ENCODE measurements around the gene TTK. TPM values are rescaled to one million over a fixed set of nuclear protein-coding genes. Genes with fewer than 3 reads are reported as not detected.

The TTK gene
- 1.3 TPM for total RNA-seq

DNA sequence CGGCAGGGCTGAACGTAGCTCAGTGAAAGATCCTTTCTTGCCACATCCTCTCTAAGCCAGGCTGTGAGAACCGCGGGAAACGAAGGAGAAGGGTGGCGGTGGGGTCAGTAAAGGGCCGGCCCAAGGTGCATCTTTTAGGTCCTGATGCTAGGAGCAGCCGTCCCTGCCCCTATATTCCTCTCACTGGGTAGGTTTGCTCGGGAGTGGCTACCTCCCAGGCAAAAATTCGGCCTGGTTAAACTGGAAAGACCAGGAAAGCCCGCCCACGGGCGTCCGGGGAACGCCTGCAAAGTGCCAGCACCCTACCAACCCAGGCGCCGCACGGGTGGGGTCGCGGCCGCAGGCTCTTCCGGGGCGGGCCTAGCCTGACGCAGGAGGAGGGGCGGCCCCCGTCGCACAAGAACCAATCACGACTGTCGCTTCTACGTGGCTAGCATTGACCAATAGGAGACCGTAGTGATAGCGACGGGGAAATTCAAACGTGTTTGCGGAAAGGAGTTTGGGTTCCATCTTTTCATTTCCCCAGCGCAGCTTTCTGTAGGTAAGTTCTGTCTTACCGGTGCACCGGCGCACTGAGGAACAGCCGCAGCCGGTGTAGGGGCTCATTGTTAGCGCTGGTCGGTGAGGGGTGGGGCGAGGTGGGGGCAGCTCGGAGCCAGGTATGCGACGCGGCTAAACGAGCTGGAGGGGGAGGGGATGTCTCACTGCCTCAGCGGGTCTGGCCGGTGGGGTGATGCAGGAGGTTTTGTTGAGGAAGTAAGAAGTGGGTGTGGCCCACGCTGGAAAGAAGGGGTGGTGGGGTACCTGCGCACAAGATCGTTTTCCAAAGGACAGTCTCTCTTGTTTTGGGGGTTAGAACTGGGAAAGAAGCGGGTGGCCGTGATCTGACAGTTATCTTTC, at the start of gene TTK:
Gene TTK, plus strand, starts transcription at position 477 of the 900 bp plus-strand sequence. CDS start 1,195 bp downstream, outside the sequence.
- DNase-seq (ENCODE audit: low read depth in 2 of 3, low spot score in 2 of 3) = peak; percentile 78 to 96 (median 91)

DNA sequence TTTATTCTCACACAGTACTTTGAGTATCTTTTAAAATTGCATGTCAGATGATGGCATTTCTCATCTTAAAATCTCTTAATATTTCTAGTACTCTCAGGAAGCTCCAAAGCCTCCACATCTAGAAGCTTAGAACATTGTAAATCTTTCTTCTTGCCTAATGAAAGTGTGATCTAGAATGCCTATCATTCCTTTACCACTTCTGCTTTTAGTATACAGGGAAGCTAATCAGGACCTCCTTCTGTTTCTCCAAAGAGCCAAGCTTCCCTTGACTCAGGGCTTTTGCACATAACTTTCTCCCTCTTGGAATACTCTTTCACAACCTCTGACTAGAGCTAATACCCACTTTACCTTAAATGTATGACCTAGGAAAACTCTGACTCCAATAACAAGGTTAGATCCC, 49.6 kb upstream of the TTK start:
- DNase-seq (ENCODE audit: low read depth in 2 of 3, low spot score in 2 of 3) = peak in 1 of 3 donors; percentile 5

DNA sequence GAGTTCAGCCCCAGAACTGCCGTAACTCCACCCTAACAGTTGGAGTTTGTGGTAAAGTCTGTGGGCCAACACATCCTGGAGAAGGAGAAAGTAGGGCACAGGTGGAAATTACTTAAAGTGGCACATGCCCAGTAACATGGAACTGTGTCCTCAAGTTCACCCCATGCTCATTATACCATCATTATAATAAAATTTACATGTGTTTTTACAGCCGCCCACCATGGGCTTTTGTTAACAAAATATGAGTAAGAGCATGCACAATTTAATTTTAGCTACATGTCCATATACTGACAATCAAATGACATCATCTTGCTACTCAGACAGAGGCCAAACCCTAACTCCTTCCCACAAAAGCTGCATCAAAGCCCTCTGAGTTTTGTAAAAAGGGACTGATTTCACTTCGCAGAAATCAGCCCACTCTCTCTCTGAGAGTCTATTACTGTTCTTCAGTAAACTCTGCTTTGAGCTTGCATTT, 39.8 kb upstream of the TTK start:
- DNase-seq (ENCODE audit: low read depth in 2 of 3, low spot score in 2 of 3) = no peak

DNA sequence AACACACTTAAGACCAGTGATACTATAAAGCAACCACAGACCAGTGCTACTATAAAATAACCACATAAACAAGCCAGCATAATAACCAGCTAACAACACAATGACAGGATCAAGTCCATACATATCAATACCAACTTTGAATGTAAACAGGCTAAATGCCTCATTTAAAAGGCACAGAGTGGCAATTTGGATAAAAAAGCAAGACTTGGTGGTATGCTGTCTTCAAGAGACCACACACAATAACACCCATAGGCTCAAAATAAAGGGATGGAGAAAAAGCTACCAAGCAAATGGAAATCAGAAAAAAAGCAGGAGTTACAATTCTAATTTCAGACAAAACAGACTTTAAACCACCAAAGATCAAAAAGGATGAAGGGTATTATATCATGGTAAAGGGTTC, 37.3 kb upstream of the TTK start:
- no peak for DNase-seq (ENCODE audit: low read depth in 2 of 3, low spot score in 2 of 3)

DNA sequence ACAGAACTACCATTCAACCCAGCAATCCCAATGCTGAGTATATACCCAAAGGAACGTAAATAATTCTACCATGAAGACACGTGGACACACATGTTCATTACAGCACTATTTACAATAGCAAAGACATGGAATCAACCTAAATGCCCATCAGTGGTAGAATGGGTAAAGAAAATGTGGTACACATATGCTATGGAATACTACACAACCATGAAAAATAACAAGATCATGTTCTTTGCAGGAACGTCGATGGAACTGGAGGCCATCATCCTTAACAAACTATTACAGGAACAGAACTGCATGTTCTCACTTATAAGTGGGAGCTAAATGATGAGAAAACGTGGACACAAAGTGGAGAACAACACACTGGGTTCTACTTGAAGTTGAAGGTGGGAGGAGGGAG, 34.7 kb upstream of the TTK start:
- DNase-seq (ENCODE audit: low read depth in 2 of 3, low spot score in 2 of 3) = no peak

DNA sequence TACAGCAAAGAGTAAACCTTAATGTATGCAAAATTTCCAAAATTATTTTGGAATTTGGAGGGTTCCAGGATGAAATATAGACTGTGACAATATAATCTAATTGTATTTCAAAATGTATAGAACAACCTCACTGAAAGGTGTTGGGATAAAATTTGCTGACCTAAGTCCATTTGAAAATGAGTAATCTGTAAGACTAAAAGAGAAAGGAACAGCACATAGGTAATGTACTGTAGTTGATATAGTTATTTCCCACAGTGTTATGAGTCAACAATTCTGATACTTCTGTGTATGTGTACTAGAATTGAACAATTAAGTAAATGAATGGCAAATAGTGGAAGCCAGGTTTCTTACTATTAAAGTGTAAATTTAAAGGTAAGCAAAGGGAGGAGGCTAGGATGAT, 33.3 kb upstream of the TTK start:
- no peak for DNase-seq (ENCODE audit: low read depth in 2 of 3, low spot score in 2 of 3)

DNA sequence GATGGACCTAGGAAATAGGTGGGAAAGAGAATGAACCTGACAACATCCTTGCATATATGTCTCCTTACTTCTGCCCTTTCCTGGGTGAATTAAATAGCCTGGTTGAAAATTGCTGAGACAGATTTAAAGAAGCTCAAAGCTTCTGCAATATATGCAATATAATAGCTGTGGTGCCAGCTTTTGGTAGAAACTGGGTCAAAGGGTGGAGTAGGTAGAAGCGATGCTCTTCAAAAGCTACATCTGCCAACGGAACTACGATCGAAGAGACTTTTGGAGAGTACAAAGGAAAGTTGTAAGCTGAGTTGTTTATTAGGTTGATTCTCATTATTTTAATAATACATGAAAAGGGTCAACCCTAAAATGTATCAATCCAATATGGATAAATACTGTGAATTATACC, 22.8 kb upstream of the TTK start:
- no peak for DNase-seq (ENCODE audit: low read depth in 2 of 3, low spot score in 2 of 3)

DNA sequence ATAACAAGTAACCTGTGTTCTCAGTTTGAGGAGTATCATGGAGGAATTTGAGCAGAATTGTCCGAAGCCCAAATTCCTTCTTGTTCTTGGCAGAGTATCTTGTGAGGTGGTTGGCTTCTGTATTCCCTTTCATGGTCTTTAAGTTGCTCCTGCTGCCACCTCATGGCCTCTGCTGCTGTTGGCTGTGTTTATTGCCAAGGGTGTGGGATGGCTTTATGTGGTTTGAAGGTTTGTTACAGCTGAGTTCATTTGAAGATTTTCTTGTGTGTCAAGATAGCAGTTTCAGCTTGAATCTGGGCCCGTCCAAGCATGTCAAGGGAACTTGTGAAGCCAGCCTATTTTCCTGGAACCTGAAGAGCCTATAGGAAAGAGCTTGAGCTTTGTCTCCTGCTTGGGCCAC, 20.2 kb upstream of the TTK start:
- no peak for DNase-seq (ENCODE audit: low read depth in 2 of 3, low spot score in 2 of 3)

DNA sequence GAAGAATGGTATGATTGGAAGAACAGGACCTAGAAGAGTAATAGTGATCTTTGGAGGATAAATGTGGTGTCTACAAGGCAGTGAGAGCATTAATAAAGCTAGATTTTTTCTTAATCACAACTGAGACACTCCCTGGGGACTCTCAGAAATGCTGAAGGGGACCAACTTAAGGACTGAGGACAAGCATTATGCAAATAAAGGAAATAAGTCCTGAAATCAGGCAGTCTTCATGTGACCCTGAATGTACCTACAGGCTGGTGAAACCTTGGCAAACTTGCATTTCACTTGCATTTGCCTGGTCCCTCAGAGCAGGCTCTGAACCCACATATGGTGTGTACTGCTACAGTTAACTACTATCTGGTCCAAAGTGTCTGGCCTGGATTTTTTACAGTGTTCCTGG, 19.3 kb upstream of the TTK start:
- DNase-seq (ENCODE audit: low read depth in 2 of 3, low spot score in 2 of 3) = no peak

DNA sequence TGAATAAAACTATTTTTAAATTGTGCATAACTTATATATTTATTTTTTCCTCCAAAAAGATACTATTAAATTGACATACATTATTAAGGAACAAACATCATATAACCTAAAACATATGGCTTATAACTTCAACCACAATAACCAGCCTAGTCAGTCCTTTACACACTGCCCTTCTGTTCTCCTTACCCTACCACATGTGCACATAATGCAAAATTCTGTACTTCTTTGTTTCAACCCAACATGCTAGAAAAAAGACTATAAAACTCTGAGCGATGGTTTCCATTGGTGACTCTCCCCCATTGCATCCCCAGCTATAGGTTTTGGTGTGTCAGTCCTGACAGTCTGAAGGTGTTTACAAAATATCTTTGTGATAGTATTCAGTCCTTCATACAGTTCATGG, 14.8 kb upstream of the TTK start:
- no peak for DNase-seq (ENCODE audit: low read depth in 2 of 3, low spot score in 2 of 3)

DNA sequence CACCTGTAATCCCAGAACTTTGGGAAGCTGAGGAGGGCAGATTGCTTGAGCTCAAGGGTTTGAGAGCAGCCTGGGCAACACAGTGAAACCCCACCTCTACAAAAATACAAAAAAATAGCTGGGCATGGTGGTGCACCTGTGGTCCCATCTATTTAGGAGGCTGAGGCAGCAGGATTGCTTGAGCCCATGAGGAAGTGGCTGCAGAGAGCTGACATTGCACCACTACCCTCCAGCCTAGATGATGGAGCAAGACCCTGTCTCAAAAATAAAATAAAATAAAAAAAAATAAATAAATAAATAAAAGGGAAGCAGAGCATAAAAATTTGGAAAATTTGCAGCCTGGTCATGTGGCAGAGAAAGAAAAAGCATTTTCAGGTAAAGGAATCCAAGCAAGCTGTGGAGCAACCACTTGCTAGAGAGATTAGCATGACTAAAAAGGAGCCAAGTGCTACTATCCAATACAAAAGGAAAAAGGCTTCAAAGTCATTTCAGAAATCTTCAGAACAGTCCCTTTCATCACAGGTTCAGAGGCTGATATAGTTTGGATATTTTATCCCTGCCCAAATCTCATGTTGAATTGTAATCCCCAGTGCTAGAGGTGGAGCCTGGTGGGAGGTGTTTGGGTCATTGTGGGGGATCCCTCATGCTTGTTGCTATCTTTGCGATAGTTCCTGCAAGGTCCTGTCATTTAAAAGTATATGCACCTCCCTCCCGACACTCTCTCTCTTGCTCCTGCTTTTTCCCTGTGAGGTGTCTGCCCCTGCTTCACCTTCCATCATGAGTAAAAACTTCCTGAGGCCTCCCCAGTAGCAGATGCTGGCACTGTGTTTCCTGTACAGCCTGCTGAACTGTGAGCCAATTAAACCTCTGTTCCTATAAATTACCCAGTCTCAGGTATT, 11.2 kb upstream of the TTK start:
- no peak for DNase-seq (ENCODE audit: low read depth in 2 of 3, low spot score in 2 of 3)

DNA sequence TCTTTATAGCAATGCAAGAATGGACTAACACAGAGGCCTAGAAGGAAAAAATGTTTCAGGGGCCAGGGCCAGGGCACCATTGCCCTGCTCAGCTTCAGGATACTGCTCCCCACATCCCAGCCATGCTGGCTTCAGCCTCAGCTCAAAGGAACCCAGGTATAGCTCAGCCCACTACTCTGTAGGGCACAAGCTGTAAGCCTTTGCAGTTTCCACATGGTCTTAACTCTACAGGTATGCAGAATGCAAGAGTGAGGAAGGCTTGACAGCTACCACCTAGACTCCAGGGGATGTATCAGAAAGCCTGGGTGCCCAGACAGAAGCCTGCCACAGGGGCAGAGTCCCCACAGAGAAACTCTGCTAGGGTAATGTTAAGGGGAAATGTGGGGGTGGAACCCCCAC, 10.5 kb upstream of the TTK start:
- DNase-seq (ENCODE audit: low read depth in 2 of 3, low spot score in 2 of 3) = no peak

DNA sequence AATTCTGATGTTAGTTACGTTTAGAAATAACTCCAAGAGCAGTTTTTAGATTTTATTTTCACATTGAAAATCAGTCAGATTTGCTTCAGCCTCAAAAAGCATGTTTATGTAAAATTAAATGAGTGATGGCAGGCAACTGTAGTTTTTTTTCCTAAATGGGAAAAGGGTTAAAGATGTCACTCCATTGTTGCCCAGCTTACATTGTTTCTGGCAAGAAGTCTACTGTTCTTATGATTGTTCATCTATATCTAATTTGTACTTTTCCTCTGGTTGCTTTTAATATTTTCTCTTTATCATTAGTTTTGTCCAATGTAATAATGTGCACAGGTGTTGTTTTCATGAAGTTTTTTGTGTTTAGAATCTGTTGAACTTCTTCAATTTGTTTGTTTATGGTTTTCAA, 6.7 kb upstream of the TTK start:
- DNase-seq (ENCODE audit: low read depth in 2 of 3, low spot score in 2 of 3) = no peak

DNA sequence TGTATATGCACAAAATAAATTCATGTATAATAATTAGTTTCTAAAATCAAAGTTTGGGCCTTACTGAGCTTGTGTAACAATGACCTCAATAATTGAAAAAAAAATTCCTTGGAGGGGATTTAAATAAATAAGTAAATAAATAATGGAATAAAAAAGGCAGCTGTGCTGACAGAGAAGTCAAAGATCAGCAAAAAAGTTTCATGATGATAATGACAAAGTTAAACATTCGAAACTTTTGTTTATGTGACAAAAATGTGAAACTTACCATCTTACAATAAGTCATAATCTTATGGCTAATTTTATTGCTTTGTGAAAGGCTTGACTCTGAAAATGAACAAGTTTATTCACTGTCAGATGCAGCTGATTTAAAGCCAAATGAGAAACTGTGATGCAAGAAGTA, 3.1 kb upstream of the TTK start:
- no peak for DNase-seq (ENCODE audit: low read depth in 2 of 3, low spot score in 2 of 3)

DNA sequence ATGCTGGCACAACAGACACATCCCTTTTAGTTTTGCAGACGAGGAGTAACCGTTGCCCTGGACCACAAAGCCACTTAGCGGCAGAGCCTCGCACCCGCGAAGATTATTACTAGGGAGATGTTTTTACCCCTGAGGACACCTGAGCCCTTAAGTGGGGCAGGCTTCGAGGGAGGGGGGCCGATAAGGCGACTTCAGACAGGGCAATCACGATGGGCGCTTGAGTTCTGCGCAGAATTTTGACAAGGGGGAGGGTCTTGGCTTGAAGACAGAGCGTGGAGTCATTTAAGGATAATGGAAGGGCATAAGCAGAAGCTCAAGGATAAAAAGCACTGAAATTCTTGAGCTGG, 650 bp upstream of the TTK start:
- DNase-seq (ENCODE audit: low read depth in 2 of 3, low spot score in 2 of 3) = peak in 2 of 3 donors; percentile 26 to 72

DNA sequence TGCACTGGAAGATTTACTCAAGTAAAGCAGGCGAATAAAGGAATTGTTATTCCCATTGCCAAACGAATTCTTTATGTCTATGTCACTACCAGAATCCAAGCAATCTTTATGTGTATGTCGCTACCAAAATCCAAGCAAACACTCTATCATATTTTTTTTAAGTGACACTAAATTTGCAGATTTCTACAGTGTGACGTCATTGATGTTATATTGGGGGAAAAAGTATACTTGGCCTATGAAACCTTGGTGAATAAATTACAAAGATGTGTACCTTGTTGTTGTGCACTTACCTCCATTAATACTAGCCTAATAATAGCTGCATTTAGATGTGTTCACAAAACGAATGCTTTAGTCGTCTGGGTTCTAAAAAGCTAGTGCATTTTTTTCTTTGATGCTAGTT, 957 bp downstream of the TTK start:
- DNase-seq (ENCODE audit: low read depth in 2 of 3, low spot score in 2 of 3) = no peak

DNA sequence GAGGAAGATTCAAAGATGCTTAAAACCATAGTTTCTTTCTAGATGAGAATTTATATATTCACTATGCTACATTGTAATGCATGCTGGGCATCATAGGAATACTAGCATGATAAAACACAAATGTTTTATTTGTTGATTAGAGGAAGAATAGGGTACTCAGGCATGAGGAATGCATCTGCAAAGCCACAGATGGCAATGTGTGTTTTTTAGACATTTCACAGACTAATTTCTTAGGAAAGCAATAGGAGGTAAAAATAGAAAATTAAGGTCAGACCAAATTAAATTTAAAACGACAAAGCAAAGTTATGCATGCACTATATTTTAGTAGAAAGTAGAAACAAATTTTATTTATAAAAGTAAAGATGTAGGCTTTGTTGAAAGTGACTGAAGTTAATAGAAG, 2.1 kb downstream of the TTK start:
- DNase-seq (ENCODE audit: low read depth in 2 of 3, low spot score in 2 of 3) = no peak

DNA sequence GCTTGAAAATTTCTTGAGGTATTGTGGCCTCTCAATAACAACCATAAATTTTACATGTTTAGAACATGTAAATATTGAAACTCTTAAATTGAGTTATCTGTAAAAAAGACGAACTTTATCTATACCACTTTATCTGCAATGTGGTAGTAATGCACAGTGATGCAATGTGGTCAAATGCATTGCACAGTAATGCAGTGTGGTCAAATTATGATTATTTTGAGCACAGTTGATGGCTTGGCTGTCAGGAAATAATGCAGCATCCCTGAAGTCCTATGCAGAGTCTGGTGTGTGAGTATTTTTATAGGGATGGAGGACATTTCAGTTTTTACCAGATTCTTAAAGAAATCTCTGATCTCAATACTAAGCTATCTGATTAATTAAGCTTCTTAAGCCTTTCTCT, 5.1 kb downstream of the TTK start:
- DNase-seq (ENCODE audit: low read depth in 2 of 3, low spot score in 2 of 3) = no peak

DNA sequence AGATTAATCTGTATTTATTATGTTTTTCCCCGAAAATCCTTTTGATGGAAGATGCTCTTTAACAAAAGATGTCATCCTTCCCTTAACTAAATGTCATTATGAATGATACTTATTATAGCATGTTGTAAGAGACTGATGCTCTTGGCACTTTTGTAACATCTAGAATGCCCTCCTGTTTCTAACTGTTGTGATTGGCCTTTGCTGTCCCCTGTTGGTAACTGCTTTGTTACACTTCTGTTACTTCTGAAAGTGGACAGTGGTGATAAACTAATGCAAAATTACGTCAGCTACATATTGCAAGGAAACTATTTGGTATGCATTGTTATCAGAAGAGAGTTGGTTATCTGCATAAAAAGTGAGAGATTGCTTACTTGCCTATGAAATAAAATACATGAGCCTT, 5.8 kb downstream of the TTK start:
- DNase-seq (ENCODE audit: low read depth in 2 of 3, low spot score in 2 of 3) = no peak

DNA sequence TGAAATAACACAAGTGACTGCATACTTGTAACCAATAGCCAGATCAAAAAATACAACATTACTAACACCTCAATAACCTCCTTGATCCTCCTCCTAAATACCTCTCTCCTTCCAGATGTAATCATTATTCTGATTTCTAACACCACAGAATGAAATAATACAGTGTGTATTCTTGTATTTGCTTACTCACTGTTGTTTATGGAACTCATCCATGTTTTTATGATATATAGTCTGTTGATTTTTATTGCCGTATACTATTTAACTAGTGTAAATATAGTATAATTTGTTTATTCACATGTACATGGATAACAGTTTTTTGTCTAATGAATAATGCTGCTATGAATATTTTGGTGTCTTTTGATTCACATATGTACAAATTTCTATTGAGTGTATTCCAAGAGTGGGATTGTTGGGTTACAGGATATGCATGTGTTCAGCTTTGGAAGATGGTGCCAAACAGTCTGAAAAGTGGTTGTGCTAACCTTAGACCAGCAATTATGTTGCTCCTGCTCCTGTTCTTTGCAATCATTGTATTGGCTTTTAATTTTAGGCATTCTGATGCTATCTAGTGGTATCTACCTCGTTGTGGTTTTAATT, 11.5 kb downstream of the TTK start:
- DNase-seq (ENCODE audit: low read depth in 2 of 3, low spot score in 2 of 3) = no peak

DNA sequence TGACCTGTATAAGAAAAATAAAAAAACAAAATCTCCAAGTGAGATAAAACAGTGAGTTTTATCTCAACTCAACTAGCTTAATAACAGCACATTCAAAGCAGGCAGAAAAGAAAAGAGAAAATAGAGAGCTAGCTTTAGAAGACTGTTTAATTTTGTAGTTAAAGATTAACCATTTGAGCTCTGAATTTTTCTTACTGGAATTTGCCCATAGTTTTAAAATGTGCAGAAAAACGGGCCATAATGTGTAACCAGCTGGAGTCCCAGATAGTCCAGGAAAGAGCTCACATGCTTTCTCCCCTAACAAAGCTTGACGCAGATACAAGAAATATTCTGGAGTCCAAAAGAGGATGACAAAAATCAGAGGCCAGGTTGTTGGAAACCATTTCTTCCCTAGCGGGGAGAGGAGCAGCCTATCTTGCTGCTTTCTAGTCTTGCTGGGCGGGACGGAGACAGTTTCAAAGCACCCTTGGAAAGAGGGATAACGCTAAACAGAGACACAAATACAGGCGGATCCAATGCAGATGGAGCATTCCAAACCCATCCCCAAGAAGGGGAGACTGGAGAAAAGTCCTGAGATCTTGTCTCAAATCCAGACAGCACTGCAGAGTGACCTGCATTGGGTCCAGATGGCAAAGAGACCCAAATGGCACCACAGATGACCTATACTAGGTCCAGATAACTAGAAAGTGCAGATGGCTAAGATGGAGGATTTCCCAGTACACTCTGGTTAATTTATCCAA, 16.1 kb downstream of the TTK start:
- DNase-seq (ENCODE audit: low read depth in 2 of 3, low spot score in 2 of 3) = no peak

All from hematopoietic multipotent progenitor cell (in vitro differentiated cells).